Stimulated activated CD8-positive, alpha-beta memory T cell treated with anti-CD3 and anti-CD28 coated beads, Interleukin-4, amount 100 ng/mL, for 4 hours (primary cell): ENCODE data around the gene FAM229A.

Experiments used
- DNase-seq, 2 donors: peaks; one replicate each; pipeline ENCODE4 v3.0.0-alpha.2; 2020; ENCODE audit warnings: low read depth in 2 of 2, low spot score in 1 of 2

FAM229A gene

GRCh38 chr1:32332290-32333079, 29.8 kb downstream of the FAM229A start:
- DNase-seq = no peak

GRCh38 chr1:32331549-32331948, 30.7 kb downstream of the FAM229A start:
- no peak for DNase-seq

DNA sequence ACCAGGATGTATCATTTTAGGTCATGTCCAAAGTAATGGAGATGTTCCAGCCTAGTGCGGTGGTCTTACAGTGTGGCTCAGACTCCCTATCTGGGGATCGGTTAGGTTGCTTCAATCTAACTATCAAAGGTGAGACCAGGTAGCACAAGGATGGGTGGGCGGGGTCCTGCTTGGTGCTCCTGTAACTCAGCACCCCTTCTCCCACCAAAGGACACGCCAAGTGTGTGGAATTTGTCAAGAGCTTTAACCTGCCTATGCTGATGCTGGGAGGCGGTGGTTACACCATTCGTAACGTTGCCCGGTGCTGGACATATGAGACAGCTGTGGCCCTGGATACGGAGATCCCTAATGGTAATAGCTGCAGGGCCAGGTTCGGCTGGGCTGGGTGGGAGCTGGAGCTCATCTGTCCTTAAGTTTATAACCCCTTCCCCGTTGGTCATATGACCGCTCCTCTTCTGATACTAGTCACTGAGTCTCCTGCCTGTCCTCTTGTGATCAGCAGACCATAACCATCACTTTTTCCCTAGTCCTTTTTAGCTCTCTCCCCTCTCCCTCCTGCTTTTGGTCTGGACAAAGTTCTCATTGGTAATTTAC, 31.6 kb downstream of the FAM229A start:
- no peak for DNase-seq

GRCh38 chr1:32329931-32330466, 32.3 kb downstream of the FAM229A start:
- DNase-seq = no peak

DNA sequence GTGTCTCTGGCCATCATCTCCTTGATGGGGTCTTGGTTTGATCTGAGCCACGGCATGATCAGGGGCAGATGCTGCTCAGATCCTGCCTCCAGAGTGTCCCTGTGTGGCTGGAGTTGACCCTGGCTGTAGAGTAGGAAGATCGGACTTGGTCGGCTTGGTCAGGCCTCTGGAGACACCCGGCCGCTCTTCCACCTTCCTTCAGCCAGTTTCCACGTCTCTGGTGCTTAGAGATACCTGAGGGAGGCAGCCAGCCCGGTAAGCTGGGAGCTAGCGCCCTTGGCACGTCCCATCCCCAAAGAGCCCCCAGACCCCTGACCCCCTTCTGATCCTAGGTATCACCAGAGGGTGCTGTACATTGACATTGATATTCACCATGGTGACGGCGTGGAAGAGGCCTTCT, 35.1 kb downstream of the FAM229A start:
- no peak for DNase-seq

DNA sequence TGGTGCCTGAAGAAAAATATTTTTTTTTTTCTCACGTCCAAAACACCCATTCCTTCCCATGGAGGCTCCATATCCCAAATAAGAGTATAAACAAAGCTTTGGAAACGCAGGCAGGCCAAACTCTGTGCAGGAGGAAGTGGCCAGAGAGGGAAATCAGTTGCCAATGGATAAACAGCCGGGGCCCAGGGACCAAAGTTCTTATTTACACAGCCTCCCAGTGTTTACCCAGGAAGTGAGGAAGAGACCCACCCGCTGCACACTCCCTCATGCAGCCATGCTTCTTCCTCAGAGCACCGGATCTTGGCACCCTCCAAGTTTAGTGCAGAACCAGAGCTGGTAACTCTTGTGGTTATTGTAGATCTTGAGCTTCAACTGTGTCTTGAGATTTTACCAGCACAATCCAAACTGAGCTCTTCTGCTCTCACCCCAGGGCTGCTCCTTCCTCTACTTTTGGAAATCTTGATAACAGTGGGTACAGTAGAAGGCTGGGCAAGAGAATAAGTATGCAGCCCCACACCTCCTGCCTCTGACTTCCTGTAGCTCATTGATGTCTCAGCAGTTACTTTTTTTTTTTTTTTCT, 40.5 kb downstream of the FAM229A start:
- no peak for DNase-seq

GRCh38 chr1:32318127-32318869, 44.0 kb downstream of the FAM229A start:
- no peak for DNase-seq

DNA sequence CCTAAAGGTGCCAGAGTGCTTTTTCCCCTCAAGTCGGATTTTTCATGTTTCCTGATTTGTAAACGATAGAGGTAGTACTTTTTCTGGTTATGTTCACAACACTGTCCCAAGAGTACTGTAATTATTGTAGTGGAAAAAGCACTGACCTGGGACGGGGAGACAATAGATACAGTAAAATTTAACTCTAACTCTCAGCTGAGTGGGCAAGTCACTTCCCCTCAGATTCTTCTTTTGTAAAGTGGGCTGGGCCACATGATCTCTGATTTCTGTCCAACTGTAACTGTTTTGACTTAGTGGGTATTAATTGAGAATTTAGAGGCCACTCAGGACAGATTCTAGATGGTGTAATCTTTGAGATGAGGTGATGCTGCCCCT, 45.4 kb downstream of the FAM229A start:
- DNase-seq = no peak

GRCh38 chr1:32311709-32312393, 50.4 kb downstream of the FAM229A start:
- no peak for DNase-seq
